GM21529 (cell line): ENCODE data around the gene CERS5.

Experiments
- ATAC-seq: cut with Tn5 transposase; IDR thresholded peaks from one replicate; pipeline ENCODE4 v1.9.1; 2021; ENCODE audit not compliant: unreplicated experiment

The CERS5 gene

GRCh38 chr12:50142993-50143392 lies 24.2 kb downstream of the CERS5 start:
- ATAC-seq: no peak

- no peak for ATAC-seq
These were observed 34.5 kb downstream of the CERS5 start for GRCh38 chr12:50132505-50133135.

DNA sequence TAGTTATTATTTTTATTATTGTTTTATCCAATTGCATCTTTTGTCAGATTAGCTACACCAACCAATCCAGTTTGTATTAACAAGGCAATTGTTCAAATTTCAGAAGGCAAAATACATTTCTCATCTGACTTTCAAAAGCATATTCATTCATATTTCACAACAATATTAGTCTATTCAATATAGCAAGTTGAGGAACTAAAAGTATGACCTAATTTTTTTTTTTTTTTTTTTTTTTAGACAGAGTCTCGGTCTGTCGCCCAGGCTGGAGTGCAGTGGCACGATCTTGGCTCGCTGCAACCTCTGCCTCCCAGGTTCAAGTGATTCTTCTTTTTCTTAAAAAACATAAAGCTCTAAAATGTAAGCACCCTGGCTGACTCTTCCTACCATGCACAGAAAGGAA lies 37.9 kb downstream of the CERS5 start:
- ATAC-seq: no peak

DNA sequence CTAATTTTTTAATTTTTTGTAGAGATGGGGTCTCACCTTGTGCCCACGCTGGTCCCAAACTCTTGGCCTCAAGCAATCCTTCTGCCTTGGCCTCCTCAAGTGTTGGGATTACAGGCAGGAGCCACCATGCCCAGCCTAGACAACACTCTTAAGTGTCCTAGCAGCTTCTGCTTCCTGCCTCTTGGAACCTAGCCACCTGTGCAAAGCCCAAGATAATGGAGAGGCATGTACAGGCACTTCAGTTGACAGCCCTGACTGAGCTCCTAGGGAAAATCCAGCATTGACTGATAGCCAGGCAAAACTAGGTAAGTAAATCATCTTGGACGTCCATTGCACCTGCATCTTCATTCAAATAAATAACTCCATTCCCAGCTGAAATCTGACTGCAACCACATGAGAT lies 39.6 kb downstream of the CERS5 start:
- no peak for ATAC-seq

- no peak for ATAC-seq
These were observed 44.0 kb downstream of the CERS5 start for GRCh38 chr12:50123203-50123602.

- no peak for ATAC-seq
These were observed 45.5 kb downstream of the CERS5 start for GRCh38 chr12:50121641-50122040.

- no peak for ATAC-seq
These were observed 46.2 kb downstream of the CERS5 start for GRCh38 chr12:50120953-50121352.

- ATAC-seq: no peak
These were observed 46.6 kb downstream of the CERS5 start for GRCh38 chr12:50120521-50120920.

DNA sequence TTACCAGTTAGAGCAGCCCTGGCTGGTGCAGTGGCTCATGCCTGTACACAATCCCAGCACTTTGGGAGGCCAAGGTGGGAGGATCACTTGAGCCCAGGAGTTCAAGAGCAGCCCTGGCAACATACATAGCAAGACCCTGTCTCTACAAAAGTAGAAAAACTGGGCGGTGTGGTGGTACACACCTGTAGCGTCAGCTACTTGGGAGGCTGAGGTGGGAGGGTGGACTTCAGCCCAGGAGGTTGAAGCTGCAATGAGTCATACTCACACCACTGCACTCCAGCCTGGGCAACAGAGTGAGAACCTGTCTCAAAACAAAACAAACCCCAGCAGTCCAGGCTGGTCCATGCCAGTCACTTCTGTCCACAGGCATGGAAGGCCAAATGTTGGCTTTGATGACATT lies 47.8 kb downstream of the CERS5 start:
- ATAC-seq: no peak

DNA sequence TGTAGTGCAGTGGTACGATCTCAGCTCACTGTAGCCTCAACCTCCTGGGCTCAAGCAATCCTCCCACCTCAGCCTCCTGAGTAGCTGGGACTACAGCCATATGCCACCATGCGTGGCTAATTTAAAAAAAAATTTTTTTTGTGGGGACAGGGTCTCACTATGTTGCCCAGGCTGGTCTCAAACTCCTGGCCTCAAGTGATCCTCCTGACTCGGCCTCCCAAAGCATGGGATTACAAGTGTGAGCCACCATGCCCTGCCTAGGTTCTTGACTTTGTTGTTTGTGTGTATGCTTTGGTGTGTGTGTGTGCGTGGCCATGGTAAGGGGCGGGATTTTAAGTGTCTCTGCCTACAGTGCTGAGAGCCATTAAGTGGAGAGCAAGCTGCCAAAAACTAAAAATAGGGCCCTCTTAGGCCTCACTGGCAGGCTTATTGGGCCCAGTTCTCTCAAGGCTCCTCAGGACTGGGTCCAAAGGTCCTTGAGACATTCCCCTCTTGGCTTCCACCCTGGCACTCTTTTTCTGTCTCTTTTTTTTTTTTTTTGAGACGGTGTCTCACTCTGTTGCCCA lies 50.0 kb downstream of the CERS5 start:
- ATAC-seq: no peak

GRCh38 chr12:50112456-50113218 lies 54.5 kb downstream of the CERS5 start:
- peak; percentile 2 for ATAC-seq

GRCh38 chr12:50111693-50112455 lies 55.3 kb downstream of the CERS5 start, which contains the start of gene COX14:
COX14 (plus strand) TSS chr12:50112236; CDS start chr12:50120044, 7,808 bp downstream.
- peak; percentile 77 for ATAC-seq

DNA sequence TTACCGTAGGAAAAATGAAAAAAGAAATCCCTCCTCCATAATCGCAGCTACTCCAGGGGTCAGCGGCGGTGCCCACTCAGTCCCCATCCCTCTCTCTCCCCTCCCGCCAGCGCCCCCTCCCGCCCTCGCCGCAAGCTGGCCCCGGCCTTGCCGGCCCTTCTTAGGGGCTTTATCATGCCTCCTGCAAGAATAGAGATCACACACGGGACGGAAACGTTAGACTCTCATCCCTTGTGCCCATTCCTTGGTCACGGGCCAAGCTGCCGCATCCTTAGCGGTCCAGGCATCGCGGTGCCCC lies 55.8 kb downstream of the CERS5 start:
- ATAC-seq: peak; percentile 2

- ATAC-seq: peak; percentile 17
These were observed 56.3 kb downstream of the CERS5 start for GRCh38 chr12:50110762-50111351.

DNA sequence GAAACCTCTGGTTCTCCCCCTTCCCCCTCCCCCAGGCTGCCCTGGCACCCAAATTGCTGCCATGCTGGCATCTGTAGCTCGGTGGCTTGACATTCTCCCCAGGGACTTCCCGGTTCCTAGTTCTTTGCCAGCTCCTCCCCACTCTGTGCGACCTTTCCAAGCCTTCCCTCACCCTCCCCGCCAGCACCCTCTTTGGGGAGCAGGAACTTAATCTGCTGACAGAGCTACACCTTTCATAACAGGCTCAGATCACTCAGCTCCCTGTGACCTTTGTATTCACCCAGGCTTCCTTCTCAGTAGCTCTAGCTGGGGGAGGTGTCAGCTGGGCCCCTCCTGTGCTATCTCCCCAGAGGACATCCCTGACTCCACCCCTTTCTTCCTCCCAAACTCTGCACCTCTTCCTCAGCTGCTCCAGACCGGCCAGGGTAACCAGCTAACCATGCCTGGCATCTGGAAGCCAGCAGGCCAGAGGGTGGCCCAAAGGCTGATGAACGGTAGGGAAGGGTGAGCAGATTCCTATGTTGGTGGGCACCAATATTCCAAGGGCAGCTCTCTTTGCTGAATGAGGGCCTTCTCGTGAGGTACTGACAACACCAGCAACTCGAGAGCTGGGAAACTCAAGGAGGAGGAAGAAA lies 56.9 kb downstream of the CERS5 start:
- ATAC-seq: no peak

GRCh38 chr12:50109319-50109718 lies 57.9 kb downstream of the CERS5 start:
- ATAC-seq: no peak

DNA sequence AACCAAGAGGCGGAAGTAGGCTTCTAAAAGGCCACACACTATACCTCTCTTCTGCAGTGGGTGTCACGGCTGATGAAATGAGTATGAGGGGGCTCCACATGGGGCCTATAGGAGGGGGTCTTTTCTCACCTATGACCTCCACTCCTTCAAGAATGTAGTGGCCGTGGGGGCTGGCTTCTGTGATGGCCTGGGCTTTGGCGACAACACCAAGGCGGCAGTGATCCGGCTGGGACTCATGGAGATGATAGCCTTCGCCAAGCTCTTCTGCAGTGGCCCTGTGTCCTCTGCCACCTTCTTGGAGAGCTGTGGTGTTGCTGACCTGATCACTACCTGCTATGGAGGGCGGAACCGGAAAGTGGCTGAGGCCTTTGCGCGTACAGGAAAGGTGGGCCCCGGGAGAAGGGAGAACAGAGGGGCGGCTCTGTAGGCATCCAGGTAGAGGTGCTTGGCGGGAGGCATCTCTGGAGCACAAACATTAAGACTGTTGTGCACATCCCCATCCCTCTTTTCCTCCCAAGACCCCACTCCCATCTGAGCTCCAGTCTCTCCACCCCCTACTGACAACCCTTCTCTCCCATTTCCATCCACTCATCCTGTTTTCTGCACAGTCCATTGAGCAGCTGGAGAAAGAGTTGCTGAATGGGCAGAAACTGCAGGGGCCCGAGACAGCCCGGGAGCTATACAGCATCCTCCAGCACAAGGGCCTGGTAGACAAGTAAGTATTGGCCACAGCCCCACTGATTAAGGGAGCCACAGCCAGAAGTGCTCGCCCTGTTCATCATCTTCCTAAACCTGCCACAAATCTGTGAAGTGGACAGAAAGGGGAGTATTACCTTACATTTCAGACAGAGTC lies 59.5 kb downstream of the CERS5 start:
- no peak for ATAC-seq

- no peak for ATAC-seq
These were observed 60.3 kb downstream of the CERS5 start for GRCh38 chr12:50106907-50107306.

DNA sequence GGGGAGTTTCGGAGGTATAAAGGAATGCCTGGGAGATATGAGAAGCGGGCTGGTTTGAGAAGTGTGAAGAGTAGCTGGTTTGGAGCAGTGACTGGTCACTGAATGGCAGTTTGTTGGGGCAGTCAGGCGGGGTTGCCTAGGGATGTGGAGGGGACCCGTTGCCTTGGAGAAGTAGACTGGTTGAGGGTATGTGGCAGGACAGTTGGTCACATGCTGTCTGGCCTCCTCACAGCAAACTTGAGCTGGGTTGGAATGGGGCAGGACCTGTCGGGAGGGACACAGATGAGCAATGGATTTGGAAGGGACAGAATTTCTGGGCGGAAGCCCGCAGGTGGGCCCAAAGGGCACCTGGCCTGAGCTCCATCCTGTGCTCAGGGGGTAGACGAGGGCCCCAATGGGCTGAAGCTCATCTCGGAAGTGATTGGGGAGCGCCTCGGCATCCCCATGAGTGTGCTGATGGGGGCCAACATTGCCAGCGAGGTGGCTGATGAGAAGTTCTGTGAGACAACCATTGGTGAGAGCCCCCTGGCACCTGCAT lies 61.2 kb downstream of the CERS5 start:
- ATAC-seq: no peak
